B cell (primary cell): Measurements from ENCODE around the gene TYK2.

Experiments
- CTCF ChIP-seq: fragments of 200-600 bp; IDR thresholded peaks from one replicate; pipeline ENCODE4 v1.8.0; 2022; ENCODE audit warnings: antibody characterized with exemption, mild to moderate bottlenecking
- EZH2 ChIP-seq: IDR thresholded peaks from 2 replicates; pipeline ENCODE4 v1.6.1; 2012; ENCODE audit warnings: borderline replicate concordance, low read depth, mild to moderate bottlenecking, moderate library complexity, low read length; ENCODE audit not compliant: insufficient read depth, poor library complexity, severe bottlenecking

DNA sequence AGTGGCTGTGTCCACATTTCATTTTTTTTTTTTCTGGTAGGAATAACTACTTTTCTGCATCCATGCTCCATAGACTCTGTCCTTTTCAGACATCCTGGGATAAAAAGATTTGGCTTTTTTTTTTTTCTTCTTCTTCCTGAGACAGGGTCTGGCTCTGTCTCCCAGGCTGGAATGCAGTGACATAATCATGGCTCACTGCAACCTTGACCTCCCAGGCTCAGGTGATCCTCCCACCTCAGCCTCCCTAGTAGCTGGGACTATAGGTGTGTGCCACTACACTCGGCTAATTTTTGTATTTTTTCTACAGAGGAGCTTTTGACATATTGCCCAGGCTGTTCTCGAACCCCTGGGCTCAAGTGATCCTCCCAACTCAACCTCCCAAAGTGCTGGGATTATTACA, 36.9 kb downstream of the TYK2 start:
- TF ChIP-seq CTCF (no peak), EZH2 (no peak)
